GM12872 (cell line): ENCODE results near the gene NAPA.

Experiments used
- TF ChIP-seq, protein P1 (sequence below): IDR thresholded peaks from 3 replicates; pipeline ENCODE4 v1.5.1; 2011; ENCODE audit warnings: low read depth, mild to moderate bottlenecking, low read length, moderate library complexity; ENCODE audit not compliant: insufficient read depth

NAPA gene

DNA sequence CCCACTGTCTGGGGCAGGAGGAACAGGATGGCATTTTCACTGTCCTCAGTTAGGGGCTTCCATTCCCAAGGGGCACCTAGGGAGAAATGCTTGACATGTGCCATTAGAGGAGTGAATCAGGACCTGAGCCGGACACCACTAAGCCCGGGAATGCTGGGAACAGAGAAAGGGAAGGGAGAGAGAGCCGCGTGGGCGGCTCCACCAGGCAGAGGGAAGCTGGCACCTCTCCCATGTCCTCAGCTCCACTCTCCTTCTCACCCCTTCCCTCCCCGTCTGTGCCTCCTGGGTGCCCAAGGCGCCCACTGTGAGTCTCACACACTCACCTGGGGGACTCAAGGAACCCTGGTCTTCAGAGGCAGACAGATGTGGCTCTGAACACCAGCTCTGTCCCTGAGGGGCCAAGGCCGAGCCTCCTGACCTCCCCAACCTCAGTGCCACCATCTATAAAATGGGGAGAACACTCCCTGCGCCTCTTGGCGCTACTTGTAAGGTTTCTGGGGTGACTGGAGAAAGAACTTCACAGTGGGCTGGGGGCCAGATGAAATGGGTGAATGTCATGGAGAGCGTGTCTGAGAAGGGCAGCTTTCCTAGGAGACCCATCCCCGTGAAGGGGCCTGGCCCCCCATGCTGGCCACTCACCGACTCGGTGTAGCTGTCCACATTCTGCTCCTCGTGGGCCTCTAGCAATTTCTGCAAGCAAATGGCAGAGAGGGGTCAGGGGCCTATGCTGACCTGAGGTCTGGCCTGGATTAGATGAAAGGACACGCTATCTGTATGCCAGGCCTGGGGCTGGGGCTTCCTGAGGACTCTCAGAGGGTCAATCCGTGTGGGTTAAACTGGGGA, 25.6 kb downstream of the NAPA start:
- TF ChIP-seq, protein P1, sequence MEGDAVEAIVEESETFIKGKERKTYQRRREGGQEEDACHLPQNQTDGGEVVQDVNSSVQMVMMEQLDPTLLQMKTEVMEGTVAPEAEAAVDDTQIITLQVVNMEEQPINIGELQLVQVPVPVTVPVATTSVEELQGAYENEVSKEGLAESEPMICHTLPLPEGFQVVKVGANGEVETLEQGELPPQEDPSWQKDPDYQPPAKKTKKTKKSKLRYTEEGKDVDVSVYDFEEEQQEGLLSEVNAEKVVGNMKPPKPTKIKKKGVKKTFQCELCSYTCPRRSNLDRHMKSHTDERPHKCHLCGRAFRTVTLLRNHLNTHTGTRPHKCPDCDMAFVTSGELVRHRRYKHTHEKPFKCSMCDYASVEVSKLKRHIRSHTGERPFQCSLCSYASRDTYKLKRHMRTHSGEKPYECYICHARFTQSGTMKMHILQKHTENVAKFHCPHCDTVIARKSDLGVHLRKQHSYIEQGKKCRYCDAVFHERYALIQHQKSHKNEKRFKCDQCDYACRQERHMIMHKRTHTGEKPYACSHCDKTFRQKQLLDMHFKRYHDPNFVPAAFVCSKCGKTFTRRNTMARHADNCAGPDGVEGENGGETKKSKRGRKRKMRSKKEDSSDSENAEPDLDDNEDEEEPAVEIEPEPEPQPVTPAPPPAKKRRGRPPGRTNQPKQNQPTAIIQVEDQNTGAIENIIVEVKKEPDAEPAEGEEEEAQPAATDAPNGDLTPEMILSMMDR: no peak

DNA sequence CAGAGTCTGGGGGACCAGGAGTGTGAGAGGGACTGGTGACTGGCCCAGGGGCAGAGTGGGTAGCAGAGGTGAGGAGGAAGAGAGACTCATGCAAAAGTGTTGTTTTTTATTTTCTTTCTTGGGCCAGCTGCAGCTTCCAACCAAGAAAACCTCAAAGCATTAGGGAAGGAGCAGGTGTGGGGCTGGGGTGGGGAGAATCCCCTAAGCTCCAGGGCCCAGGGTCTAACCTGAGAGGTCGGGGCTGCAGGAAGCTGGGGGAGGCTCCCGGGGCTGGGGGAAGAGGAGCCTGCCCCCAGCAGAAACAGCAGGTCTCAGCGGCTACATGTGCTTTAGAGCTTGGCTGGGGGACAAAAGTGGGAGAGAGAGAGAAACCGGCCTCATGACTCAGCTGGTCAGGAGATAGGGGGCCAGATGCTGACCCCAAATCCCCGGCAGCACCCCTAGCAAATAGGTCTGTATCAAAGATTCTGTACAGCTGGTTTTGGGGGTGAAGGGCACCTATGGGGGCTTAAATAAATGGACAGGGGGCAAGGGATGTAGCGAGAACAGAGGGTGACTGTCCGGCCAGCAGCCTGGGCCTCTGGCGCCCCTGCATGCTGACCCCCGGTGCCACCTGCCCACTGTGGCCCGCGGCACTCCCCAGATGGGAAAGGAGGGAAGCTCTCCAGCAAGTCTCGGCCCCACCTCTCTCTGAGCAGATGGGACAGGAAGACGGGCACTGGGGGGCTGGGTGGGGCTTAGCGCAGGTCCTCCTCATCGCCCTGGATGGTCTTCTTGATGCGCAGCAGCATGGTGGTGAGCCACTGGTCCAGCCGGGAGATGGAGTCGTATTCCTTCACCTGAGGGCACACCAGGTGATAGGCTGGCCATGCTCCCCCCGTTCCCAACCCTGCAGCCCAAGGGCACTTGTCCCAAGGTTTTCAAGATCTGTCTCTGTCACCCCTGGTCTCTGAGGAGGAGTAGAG, 27.0 kb downstream of the NAPA start:
- TF ChIP-seq, protein P1: no peak

DNA sequence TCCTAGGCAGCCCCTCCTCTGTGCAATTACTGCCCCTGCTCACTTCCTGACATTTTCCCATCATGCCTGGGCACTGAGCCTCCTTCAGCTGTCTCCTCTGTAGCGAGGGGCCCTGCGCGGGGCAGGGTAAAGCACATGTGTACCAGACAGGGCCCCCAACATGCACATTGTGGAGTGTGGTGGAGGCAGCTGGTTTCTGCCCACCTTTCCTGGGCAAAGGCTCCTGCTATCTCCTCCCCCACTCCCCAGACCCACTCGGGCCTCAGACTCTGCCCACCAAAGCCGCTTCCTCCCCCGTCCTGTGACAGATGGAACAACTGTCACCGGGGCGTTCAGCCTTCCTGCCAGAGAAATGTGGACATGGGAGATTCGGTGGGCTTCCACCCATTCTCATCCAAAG, 28.0 kb downstream of the NAPA start:
- TF ChIP-seq, protein P1: no peak

DNA sequence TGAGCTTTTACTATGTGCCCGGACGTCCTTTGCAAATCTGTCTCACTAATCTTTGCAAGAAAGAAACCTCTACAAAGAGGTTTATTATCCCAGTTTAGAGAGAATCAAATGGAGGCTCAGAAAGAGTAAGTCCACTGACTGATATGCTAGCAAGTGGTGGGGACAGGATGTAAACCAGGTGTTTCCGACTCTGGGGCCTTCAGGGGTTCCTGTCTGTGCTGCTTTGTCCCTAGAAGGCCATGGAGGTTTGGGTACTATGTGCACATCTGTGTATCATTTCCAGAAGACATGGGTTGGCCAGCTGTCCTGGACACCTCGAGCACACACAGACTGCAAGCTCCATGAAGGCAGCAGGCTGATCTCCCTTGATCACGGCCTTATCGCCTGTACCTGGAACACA, 29.7 kb downstream of the NAPA start:
- TF ChIP-seq, protein P1: no peak

DNA sequence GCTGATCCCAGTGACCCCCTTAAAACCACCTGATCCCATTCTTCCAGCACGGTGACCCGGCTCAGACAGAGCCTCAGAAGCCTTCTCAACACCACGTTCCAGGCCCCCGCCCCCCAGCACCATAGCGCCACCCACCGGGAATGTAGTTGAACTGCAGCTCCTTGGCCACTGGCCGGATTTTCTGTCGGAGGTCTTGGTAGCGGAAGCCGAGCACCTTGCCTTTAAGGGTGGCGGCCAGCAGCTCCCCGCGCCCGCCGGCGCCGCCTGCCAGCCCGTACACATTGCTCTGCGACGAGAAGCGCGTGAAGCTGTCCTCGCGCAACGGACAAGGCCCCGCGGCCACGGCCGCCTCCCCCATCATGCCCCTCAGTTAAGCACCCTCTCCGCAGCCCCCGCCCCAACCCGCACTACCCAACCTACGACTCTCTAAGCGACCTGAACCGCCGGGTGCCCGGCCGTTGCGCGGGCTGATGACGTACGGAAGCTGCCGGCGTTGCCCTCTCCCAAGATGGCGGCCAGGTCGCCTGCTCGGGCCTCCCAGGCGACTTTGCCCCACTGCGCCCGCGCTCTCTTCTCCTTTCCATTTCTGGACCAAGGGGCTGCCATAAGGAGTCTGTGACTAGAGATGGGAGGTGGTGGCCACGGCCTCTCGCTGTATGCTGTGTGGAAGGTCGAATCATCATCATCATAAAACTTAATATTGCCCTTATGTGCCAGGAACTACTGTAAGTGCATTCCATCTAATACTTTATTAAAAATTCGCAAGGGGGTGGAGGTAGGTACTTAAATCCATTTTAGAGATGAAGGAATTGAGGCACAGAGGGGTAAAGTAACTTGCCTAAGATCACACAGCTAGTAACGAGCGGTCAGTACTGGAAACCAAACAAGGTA, 30.8 kb downstream of the NAPA start, which contains the start of gene KPTN:
TSS of gene KPTN (minus strand) at position 420 of the 891 bp plus-strand sequence. CDS start at position 361, 59 bp downstream.
- TF ChIP-seq, protein P1: peak; percentile 95

DNA sequence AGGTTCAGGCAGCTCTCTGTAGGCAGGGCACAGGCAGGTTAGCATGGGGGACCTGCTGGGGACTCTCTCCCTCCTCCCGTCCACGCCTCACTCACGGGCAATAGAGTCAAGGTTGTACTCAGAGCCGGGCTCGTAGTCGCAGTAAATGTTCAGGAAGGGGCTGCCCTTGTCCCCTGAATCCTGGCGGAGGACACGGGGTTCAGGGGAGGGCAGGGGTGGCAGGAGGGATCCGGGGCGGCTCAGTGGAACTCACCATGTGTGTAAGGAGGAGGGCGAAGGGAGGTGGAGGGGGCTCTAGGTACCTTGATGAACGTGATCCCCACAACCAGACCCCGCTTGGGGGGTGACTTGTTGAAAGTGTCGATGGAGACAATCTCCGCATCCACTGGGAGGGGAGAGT, 31.7 kb downstream of the NAPA start:
- TF ChIP-seq, protein P1: no peak
